GM12878 (cell line): Measurements from ENCODE around the gene OTOF. TPM values are rescaled to one million over a fixed set of nuclear protein-coding genes. Genes with fewer than 3 reads are reported as not detected.

Experiments
- ATAC-seq: fragments of 200-7000 bp; cut with Tn5 transposase; 3 replicates; pipeline ENCODE4 v1.9.1; 2020; ENCODE audit warnings: mild to moderate bottlenecking, moderate library complexity
- BruUV-seq: library from RNA; stranded (reverse); fragments of 400-500 nt; replicated peaks from 2 replicates; lab custom pipeline; 2021; lab: Mats Ljungman, UMichigan
- CTCF ChIA-PET: fragments of 300-600 bp; sonication (Branson Sonifier 250); formaldehyde crosslinking; extraction: SDS; loops from one replicate; lab custom pipeline; 2021; ENCODE audit warnings: inconsistent platforms; lab: Yijun Ruan, JAX
- POLR2A ChIA-PET: fragments of 350-600 bp; formaldehyde crosslinking; extraction: SDS; loops from one replicate; lab custom pipeline; 2021; ENCODE audit warnings: inconsistent platforms; lab: Charles Lee
- RAD21 ChIA-PET: fragments of 300-600 bp; sonication (Branson Sonifier 250); formaldehyde crosslinking; loops from one replicate; lab custom pipeline; 2023; ENCODE audit warnings: antibody characterized with exemption; ENCODE audit not compliant: unreplicated experiment; lab: Charles Lee
- SMC1A ChIA-PET: fragments of 300-600 bp; sonication (Branson Sonifier 250); formaldehyde crosslinking; loops from one replicate; lab custom pipeline; 2023; ENCODE audit not compliant: unreplicated experiment, uncharacterized antibody; lab: Charles Lee
- DNase-seq: peaks from one replicate; pipeline ENCODE4 v3.0.0-alpha.2; 2011; ENCODE audit warnings: low read depth, low spot score
- FAIRE-seq: peaks from 3 replicates; lab custom pipeline; 2011; peaks lifted over from hg19 to GRCh38; lab: Jason Lieb, UNC
- H2AFZ ChIP-seq: 2 replicates; pipeline ENCODE4 v1.6.0; 2011; ENCODE audit warnings: low read depth, low read length, control low read depth; ENCODE audit not compliant: control insufficient read depth
- H3K27ac ChIP-seq: 2 replicates; pipeline ENCODE4 v1.5.1; 2011; ENCODE audit warnings: control low read depth; ENCODE audit not compliant: control insufficient read depth, insufficient read depth
- H3K27me3 ChIP-seq, 2 experiments: replicated peaks in 1 of 2; 2 replicates each; pipeline versions ENCODE4 v1.6.0 to v1.6.1; 2011; ENCODE audit warnings: low read length in 1 of 2; ENCODE audit not compliant: control insufficient read depth in 2 of 2, insufficient read depth in 2 of 2
- H3K36me3 ChIP-seq, 2 experiments: 2 replicates each; pipeline ENCODE4 v1.5.1; 2011; ENCODE audit warnings: low read length in 1 of 2; ENCODE audit not compliant: control insufficient read depth in 2 of 2, insufficient read depth in 2 of 2
- H3K4me1 ChIP-seq: 2 replicates; pipeline ENCODE4 v1.6.1; 2011; ENCODE audit warnings: mild to moderate bottlenecking, low read length, moderate library complexity, mixed read lengths; ENCODE audit not compliant: control insufficient read depth, insufficient read depth
- H3K4me2 ChIP-seq: 2 replicates; pipeline ENCODE4 v1.6.0; 2011; ENCODE audit warnings: control low read depth; ENCODE audit not compliant: control insufficient read depth, insufficient read depth
- H3K4me3 ChIP-seq: fragments of 200-600 bp; sonication (generic); 2 replicates; pipeline ENCODE4 v1.5.1; 2016
- H3K79me2 ChIP-seq: 2 replicates; pipeline ENCODE4 v1.6.0; 2011; ENCODE audit warnings: low read length; ENCODE audit not compliant: control insufficient read depth, insufficient read depth
- H3K9ac ChIP-seq: 2 replicates; pipeline ENCODE4 v1.8.0; 2011; ENCODE audit warnings: low read length, control low read depth, mixed read lengths; ENCODE audit not compliant: control insufficient read depth, insufficient read depth
- H3K9me3 ChIP-seq: replicated peaks from 3 replicates; pipeline ENCODE4 v1.5.1; 2011; ENCODE audit warnings: mild to moderate bottlenecking, low read length; ENCODE audit not compliant: control insufficient read depth, insufficient read depth
- H4K20me1 ChIP-seq: 2 replicates; pipeline ENCODE4 v1.6.0; 2011; ENCODE audit not compliant: control insufficient read depth, insufficient read depth
- EGR1 ChIP-seq, 2 experiments: IDR thresholded peaks; 1 replicate in 1 of 2; 2 replicates in 1 of 2; pipeline ENCODE4 v1.6.1; 2011 to 2012; ENCODE audit warnings: low read depth in 2 of 2, low read length in 2 of 2, borderline replicate concordance in 1 of 2, mild to moderate bottlenecking in 1 of 2, moderate library complexity in 1 of 2
- EP300 ChIP-seq, 2 experiments: fragments of 150-350 bp in 1 of 2; IDR thresholded peaks; 2 replicates each; pipeline ENCODE4 v1.6.1; 2011 to 2012; ENCODE audit warnings: low read depth in 2 of 2, low read length in 2 of 2, borderline replicate concordance in 1 of 2, improper control_type of control experiment in 1 of 2, inconsistent platforms in 1 of 2; ENCODE audit not compliant: control insufficient read depth in 1 of 2
- MTA2 ChIP-seq: fragments of 450-650 bp; IDR thresholded peaks from 2 replicates; pipeline ENCODE4 v1.6.1; 2016; ENCODE audit warnings: low read depth, mild to moderate bottlenecking, moderate library complexity
- MYB ChIP-seq: fragments of 150-350 bp; IDR thresholded peaks from 2 replicates; pipeline ENCODE4 v1.6.1; 2014; ENCODE audit warnings: mild to moderate bottlenecking, low read depth, low read length, borderline replicate concordance
- NR2F1 ChIP-seq: fragments of 450-650 bp; conservative IDR thresholded peaks from 2 replicates; pipeline ENCODE4 v1.6.1; 2017; ENCODE audit warnings: mild to moderate bottlenecking
- NRF1 ChIP-seq: conservative IDR thresholded peaks from 2 replicates; pipeline ENCODE4 v1.6.1; 2011; ENCODE audit warnings: mild to moderate bottlenecking, low read depth, low read length, improper control_type of control experiment
- RFX5 ChIP-seq: IDR thresholded peaks from 2 replicates; pipeline ENCODE4 v1.6.1; 2011; ENCODE audit warnings: low read depth, low read length, improper control_type of control experiment
- SMARCA5 ChIP-seq: fragments of 450-650 bp; IDR thresholded peaks from 2 replicates; pipeline ENCODE4 v1.6.1; 2017; ENCODE audit warnings: mild to moderate bottlenecking
- SPI1 ChIP-seq: IDR thresholded peaks from 2 replicates; pipeline ENCODE4 v1.6.1; 2011; ENCODE audit warnings: low read depth, mild to moderate bottlenecking, low read length, moderate library complexity, borderline replicate concordance; ENCODE audit not compliant: insufficient read depth
- WGBS: methylation state at CpG from one replicate; pipeline ENCODE4 v1.1.6; 2016; ENCODE audit warnings: low lambda C conversion rate; ENCODE audit not compliant: insufficient replicate concordance, insufficient coverage; ENCODE audit errors: missing lambda C conversion rate; 5-methylcytosine and 5-hydroxymethylcytosine counted together
- in situ Hi-C: fragments of 300-500 bp; cut with MboI; formaldehyde crosslinking; loops from 9 replicates; pipeline ENCODE4 v1.14.3; 2018; ENCODE audit warnings: mixed read lengths
- intact Hi-C: fragments of 100-400 bp; cut with micrococcal nuclease; formaldehyde crosslinking; loops from one replicate; pipeline ENCODE4 v1.14.2; 2022; ENCODE audit not compliant: unreplicated experiment
- polyA plus RNA-seq, 11 experiments: library from polyadenylated mRNA; depleted of rRNA in 4 of 11; unstranded in 6 of 11; stranded (reverse) in 5 of 11; fragments of >200 nt; fragmentation: Nextera tagmentation in 4 of 11; fragmentation: Illumina TruSeq in 1 of 11; extraction: Ambion mirVana in 4 of 11; extraction: Trizol in 1 of 11; gene quantifications; 1 replicate in 1 of 11; 2 replicates in 10 of 11; pipeline versions ENCODE4 v1.2.1 to v1.2.3, GENCODE V29; 2011 to 2016; ENCODE audit warnings: inconsistent platforms in 2 of 11, missing spikeins in 2 of 11, low read depth in 1 of 11
- total RNA-seq, 4 experiments: library from RNA; depleted of rRNA in 3 of 4; stranded (reverse); fragments of >200 nt in 3 of 4; fragmentation: Illumina TruSeq in 1 of 4; extraction: Trizol in 1 of 4; gene quantifications; 2 replicates each; pipeline versions ENCODE4 v1.2.1 to v1.2.3, GENCODE V29; 2013 to 2021
- TF ChIP-seq, protein P1 (sequence below): fragments of 150-350 bp; IDR thresholded peaks from 2 replicates; pipeline ENCODE4 v1.6.1; 2014; ENCODE audit warnings: mild to moderate bottlenecking, low read depth, low read length
- TF ChIP-seq, protein P2 (sequence below): fragments of 450-650 bp; formaldehyde crosslinking; IDR thresholded peaks from 2 replicates; pipeline ENCODE4 v1.4.0; 2020; ENCODE audit warnings: mild to moderate bottlenecking, moderate library complexity
- TF ChIP-seq, protein P3 (sequence below): IDR thresholded peaks from 2 replicates; pipeline ENCODE4 v1.6.1; 2011; ENCODE audit warnings: low read depth, low read length, improper control_type of control experiment, borderline replicate concordance
- TF ChIP-seq, protein P4 (sequence below): fragments of 450-650 bp; IDR thresholded peaks from 2 replicates; pipeline ENCODE4 v1.6.1; 2018; ENCODE audit warnings: mild to moderate bottlenecking, low read depth, moderate library complexity; ENCODE audit not compliant: partially characterized antibody

The OTOF gene
- total and polyA plus RNA-seq, 10 of the 15 experiments (the other 5 are each of a cell fraction or from before 2014, with no cell fraction given), result under 0.01 to 0.31 (median 0.07) TPM; not detected in 6

DNA sequence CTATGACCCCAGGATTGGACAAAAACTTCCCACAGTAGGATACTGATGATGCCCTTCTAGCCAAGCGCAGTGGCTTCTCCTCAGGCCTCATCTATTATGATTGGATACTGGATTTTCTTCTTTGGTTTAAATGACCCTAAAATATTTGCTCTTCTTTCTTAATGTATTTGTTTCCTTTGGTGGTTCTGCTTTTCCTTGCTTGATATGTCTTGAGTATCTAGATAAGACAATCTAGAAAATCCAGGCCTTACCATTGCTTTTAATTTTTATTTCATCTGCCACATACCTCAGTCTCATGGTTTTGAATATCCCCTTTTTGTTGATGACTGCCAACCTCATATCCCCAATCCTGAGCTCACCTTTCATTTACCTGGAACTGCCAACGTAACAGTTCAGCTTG lies 35.6 kb downstream of the OTOF start:
- Histone ChIP-seq H3K4me3 (no peak overlapping the region), H3K79me2 (no peaks in the 10 kb centered on the region), H2AFZ (no peak overlapping the region), H3K27me3 (no peaks in the 10 kb centered on the region), H4K20me1 (no peaks in the 10 kb centered on the region), H3K4me1 (no peaks in the 10 kb centered on the region), H3K36me3 (no peaks in the 10 kb centered on the region), H3K27ac (no peak overlapping the region), H3K4me2 (no peak overlapping the region), H3K9me3 (no peaks in the 10 kb centered on the region), H3K9ac (no peak overlapping the region)
- WGBS, result 65% methylated on average over 2 of the region's 2 CpGs
- DNase-seq, result no peak
- ChIA-PET SMC1A (no interaction called here), RAD21 (no interaction called here), CTCF (no interaction called here), POLR2A (interaction anchor here (0.6 kb wide), 1 partner anchor 15 kb away, joined by 4 read pairs; no protein-coding TSS in a partner anchor)
- intact Hi-C loops, result no loop called here
- no TSS peak for BruUV-seq
- no peak for ATAC-seq
- no peak for FAIRE-seq
- in situ Hi-C loops, result no loop called here
- TF ChIP-seq EP300 (IDR thresholded peaks at IDR 0.05; ENCODE audit: borderline replicate concordance in 1 of 2, control insufficient read depth in 1 of 2, low read depth in 2 of 2, low read length in 2 of 2) (no peak), EGR1 (IDR thresholded peaks at IDR 0.05; ENCODE audit: borderline replicate concordance in 1 of 2, low read depth in 2 of 2, low read length in 2 of 2) (no peak), NR2F1 (no peak), MTA2 (no peak), SPI1 (no peak), RFX5 (no peak), SMARCA5 (no peak), MYB (no peak), NRF1 (no peak)
- TF ChIP-seq, protein P1, sequence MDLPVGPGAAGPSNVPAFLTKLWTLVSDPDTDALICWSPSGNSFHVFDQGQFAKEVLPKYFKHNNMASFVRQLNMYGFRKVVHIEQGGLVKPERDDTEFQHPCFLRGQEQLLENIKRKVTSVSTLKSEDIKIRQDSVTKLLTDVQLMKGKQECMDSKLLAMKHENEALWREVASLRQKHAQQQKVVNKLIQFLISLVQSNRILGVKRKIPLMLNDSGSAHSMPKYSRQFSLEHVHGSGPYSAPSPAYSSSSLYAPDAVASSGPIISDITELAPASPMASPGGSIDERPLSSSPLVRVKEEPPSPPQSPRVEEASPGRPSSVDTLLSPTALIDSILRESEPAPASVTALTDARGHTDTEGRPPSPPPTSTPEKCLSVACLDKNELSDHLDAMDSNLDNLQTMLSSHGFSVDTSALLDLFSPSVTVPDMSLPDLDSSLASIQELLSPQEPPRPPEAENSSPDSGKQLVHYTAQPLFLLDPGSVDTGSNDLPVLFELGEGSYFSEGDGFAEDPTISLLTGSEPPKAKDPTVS, result no peak
- TF ChIP-seq, protein P2, sequence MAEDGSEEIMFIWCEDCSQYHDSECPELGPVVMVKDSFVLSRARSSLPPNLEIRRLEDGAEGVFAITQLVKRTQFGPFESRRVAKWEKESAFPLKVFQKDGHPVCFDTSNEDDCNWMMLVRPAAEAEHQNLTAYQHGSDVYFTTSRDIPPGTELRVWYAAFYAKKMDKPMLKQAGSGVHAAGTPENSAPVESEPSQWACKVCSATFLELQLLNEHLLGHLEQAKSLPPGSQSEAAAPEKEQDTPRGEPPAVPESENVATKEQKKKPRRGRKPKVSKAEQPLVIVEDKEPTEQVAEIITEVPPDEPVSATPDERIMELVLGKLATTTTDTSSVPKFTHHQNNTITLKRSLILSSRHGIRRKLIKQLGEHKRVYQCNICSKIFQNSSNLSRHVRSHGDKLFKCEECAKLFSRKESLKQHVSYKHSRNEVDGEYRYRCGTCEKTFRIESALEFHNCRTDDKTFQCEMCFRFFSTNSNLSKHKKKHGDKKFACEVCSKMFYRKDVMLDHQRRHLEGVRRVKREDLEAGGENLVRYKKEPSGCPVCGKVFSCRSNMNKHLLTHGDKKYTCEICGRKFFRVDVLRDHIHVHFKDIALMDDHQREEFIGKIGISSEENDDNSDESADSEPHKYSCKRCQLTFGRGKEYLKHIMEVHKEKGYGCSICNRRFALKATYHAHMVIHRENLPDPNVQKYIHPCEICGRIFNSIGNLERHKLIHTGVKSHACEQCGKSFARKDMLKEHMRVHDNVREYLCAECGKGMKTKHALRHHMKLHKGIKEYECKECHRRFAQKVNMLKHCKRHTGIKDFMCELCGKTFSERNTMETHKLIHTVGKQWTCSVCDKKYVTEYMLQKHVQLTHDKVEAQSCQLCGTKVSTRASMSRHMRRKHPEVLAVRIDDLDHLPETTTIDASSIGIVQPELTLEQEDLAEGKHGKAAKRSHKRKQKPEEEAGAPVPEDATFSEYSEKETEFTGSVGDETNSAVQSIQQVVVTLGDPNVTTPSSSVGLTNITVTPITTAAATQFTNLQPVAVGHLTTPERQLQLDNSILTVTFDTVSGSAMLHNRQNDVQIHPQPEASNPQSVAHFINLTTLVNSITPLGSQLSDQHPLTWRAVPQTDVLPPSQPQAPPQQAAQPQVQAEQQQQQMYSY (CRISPR knock-in tag), result no peak
- TF ChIP-seq, protein P3, sequence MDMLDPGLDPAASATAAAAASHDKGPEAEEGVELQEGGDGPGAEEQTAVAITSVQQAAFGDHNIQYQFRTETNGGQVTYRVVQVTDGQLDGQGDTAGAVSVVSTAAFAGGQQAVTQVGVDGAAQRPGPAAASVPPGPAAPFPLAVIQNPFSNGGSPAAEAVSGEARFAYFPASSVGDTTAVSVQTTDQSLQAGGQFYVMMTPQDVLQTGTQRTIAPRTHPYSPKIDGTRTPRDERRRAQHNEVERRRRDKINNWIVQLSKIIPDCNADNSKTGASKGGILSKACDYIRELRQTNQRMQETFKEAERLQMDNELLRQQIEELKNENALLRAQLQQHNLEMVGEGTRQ, result no peak
- TF ChIP-seq, protein P4, sequence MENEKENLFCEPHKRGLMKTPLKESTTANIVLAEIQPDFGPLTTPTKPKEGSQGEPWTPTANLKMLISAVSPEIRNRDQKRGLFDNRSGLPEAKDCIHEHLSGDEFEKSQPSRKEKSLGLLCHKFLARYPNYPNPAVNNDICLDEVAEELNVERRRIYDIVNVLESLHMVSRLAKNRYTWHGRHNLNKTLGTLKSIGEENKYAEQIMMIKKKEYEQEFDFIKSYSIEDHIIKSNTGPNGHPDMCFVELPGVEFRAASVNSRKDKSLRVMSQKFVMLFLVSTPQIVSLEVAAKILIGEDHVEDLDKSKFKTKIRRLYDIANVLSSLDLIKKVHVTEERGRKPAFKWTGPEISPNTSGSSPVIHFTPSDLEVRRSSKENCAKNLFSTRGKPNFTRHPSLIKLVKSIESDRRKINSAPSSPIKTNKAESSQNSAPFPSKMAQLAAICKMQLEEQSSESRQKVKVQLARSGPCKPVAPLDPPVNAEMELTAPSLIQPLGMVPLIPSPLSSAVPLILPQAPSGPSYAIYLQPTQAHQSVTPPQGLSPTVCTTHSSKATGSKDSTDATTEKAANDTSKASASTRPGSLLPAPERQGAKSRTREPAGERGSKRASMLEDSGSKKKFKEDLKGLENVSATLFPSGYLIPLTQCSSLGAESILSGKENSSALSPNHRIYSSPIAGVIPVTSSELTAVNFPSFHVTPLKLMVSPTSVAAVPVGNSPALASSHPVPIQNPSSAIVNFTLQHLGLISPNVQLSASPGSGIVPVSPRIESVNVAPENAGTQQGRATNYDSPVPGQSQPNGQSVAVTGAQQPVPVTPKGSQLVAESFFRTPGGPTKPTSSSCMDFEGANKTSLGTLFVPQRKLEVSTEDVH, result no peak
